ENCODE data around the gene AADACL3. TPM values are rescaled to one million over a fixed set of nuclear protein-coding genes. Genes with fewer than 3 reads are reported as not detected.
"Not testable (repeated sequence)": the region's sequence is repeated elsewhere in the genome, so short reads cannot be mapped to it uniquely, and the experiment has no call there.

The AADACL3 gene
- total RNA-seq, 2 experiments from 2014 or later = not detected

DNA sequence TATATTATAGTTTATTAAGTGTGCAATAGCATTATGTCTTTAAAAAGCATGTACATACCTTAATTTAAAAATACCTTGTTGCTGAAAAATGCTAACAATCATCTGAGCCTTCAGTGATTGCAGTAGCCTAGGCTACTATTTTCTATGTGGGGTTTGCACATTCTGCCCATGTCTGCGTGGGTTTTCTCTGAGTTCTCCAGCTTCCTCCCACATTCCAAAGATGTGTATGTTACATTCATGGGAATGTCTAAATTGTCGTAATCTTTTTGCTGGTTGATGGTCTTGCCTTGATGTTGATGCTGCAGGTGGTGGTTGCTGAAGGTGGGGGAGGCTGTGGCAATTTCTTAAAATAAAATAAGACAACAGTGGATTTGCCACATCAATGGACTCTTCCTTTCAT is 12.5 kb downstream of the AADACL3 start:
- H3K4me3 Mint-ChIP-seq = no peak overlapping the region
- DNase-seq = no peak
- no peaks in the 10 kb centered on the region for H3K36me3 Mint-ChIP-seq (ENCODE audit: low read depth)
- H3K27me3 Mint-ChIP-seq (ENCODE audit: low read depth) = peaks cover 43% of the 10 kb centered on the region
- H3K27ac Mint-ChIP-seq = no peak overlapping the region
- no peak for ATAC-seq
- no peaks in the 10 kb centered on the region for H3K9me3 Mint-ChIP-seq (ENCODE audit: insufficient read depth)
- CTCF ChIA-PET = no interaction called here
- POLR2A ChIA-PET = no interaction called here
- H3K4me1 Mint-ChIP-seq (ENCODE audit: low read depth) = no peaks in the 10 kb centered on the region

DNA sequence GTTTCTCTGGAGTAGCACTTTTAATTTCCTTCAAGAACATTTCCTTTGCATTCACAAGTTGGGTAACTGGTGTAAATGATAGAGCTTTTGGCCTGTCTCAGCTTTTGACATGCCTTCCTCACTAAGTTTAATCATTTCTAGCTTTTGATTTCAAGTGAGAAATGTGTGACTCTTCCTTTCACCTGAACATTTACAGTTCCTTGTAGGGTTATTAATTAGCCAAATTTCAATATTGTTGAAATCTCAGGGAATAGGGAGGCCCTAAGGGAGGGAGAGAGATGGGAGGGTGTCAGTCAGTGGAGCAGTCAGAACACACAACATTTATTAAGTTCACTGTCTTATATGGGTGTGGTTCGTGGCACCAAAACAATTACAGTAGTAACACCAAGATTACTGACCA is 14.2 kb downstream of the AADACL3 start:
- Mint-ChIP-seq H3K27me3 (ENCODE audit: low read depth) (peaks cover 51% of the 10 kb centered on the region), H3K9me3 (ENCODE audit: insufficient read depth) (no peaks in the 10 kb centered on the region), H3K4me1 (ENCODE audit: low read depth) (no peaks in the 10 kb centered on the region), H3K4me3 (no peak overlapping the region), H3K27ac (no peak overlapping the region), H3K36me3 (ENCODE audit: low read depth) (no peaks in the 10 kb centered on the region)
- CTCF ChIA-PET = no interaction called here
- ATAC-seq (no peak), DNase-seq (no peak)
- POLR2A ChIA-PET = no interaction called here

DNA sequence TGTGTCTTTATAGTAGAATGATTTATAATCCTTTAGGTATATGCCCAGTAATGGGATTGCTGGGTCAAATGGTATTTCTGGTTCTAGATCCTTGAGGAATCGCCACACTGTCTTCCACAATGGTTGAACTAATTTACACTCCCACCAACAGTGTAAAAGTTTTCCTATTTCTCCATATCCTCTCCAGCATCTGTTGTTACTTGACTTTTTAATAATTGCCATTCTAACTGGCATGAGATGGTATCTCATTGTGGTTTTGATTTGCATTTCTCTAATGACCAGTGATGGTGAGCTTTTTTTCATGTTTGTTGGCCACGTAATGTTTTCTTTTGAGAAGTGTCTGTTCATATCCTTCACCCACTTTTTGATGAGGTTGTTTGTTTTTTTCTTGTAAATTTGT is 15.2 kb downstream of the AADACL3 start:
- H3K9me3 Mint-ChIP-seq (ENCODE audit: insufficient read depth); H3K4me3 Mint-ChIP-seq; ATAC-seq; CTCF ChIA-PET; H3K36me3 Mint-ChIP-seq (ENCODE audit: low read depth); H3K4me1 Mint-ChIP-seq (ENCODE audit: low read depth); H3K27ac Mint-ChIP-seq; DNase-seq; POLR2A ChIA-PET: not testable (repeated sequence)
- peaks cover 54% of the 10 kb centered on the region for H3K27me3 Mint-ChIP-seq (ENCODE audit: low read depth)

DNA sequence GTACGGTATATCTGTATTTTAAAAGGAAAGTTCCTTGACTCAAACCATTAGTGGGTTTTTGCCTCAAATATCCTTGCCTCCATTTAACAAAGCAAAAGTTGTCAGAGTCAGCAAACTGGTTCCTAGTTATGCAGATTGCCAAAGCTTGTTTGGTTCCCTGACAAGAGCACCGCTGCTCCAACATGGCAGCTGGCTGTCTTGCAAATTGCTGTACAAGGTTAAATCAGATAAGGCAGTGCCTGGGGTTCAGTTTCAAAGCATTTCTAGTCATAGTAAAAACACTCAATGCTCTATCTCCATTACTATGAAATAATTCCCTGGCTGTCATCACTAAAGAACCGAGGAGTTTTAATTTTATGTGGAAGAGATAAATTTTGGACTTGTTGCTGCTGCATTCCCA is 18.7 kb downstream of the AADACL3 start:
- no peak for ATAC-seq
- Mint-ChIP-seq H3K36me3 (ENCODE audit: low read depth) (peaks cover 2% of the 10 kb centered on the region), H3K27ac (no peak overlapping the region), H3K9me3 (ENCODE audit: insufficient read depth) (no peaks in the 10 kb centered on the region), H3K27me3 (ENCODE audit: low read depth) (peaks cover 55% of the 10 kb centered on the region), H3K4me3 (no peak overlapping the region), H3K4me1 (ENCODE audit: low read depth) (no peaks in the 10 kb centered on the region)
- ChIA-PET POLR2A (no interaction called here), CTCF (no interaction called here)
- no peak for DNase-seq

DNA sequence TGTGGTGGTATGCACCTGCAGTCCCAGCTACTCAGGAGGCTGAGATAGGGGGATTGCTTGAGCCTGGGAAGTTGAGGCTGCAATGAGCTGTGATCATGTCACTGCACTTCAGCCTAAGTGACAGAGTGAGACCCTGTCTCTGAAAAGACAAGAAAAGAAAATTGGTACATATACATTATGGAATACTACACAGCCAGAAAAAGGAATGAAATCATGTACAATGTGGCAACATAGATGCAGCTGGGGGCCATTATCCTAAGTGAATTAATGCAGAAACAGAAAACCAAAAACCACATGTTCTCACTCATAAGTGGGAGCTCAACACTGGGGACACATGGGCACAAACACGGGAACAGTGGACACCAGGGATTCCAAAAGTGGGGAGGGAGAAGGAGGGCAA is 23.0 kb downstream of the AADACL3 start:
- peaks cover 30% of the 10 kb centered on the region for H3K27me3 Mint-ChIP-seq (ENCODE audit: low read depth)
- no peaks in the 10 kb centered on the region for H3K9me3 Mint-ChIP-seq (ENCODE audit: insufficient read depth)
- no peaks in the 10 kb centered on the region for H3K4me1 Mint-ChIP-seq (ENCODE audit: low read depth)
- H3K27ac Mint-ChIP-seq = no peak overlapping the region
- H3K36me3 Mint-ChIP-seq (ENCODE audit: low read depth) = peaks cover 2% of the 10 kb centered on the region
- ATAC-seq (no peak), DNase-seq (no peak)
- H3K4me3 Mint-ChIP-seq = no peak overlapping the region
- POLR2A ChIA-PET = no interaction called here
- CTCF ChIA-PET = no interaction called here

DNA sequence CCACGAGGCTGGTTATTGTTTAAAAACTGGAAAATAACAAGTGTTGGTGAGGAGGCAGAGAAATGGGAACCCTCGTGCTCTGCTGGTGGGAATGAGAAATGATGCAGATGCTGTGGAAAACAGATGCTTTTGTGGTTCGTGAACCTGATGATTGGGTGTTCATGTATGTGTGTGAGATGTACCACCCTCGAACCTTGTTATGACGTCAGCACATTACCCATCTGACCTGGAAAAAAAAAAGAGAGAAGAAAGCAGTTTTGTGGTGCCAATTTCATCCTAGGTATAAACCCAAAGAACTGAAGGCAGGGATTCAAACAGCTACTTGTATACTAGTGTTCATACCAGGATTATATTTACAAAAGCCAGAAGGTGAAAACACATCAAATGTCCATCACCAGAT is 23.7 kb downstream of the AADACL3 start:
- Mint-ChIP-seq H3K27ac (no peak overlapping the region), H3K4me3 (no peak overlapping the region), H3K9me3 (ENCODE audit: insufficient read depth) (no peaks in the 10 kb centered on the region), H3K27me3 (ENCODE audit: low read depth) (peaks cover 29% of the 10 kb centered on the region), H3K4me1 (ENCODE audit: low read depth) (no peaks in the 10 kb centered on the region), H3K36me3 (ENCODE audit: low read depth) (peaks cover 2% of the 10 kb centered on the region)
- CTCF ChIA-PET = no interaction called here
- POLR2A ChIA-PET = no interaction called here
- ATAC-seq = no peak
- DNase-seq = no peak

DNA sequence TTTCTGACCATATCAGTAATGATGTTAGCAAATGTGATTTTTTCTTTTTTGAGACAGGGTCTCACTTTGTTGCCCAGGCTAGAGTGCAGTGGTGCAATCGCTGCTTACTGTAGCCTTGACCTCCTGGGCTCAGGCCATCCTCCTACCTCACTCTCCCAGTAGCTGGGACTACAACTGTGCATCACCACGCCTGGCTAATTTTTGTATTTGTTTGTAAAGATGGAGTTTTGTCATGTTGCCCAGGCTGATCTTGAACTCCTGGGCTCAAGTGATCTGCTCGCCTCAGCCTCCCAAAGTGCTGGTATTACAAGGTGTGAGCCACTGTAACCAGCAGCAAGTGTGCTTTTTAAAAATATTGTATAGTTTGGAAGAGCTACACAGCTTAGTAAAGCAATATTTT is 26.0 kb downstream of the AADACL3 start:
- peaks cover 29% of the 10 kb centered on the region for H3K27me3 Mint-ChIP-seq (ENCODE audit: low read depth)
- POLR2A ChIA-PET = no interaction called here
- peaks cover 8% of the 10 kb centered on the region for H3K4me1 Mint-ChIP-seq (ENCODE audit: low read depth)
- H3K4me3 Mint-ChIP-seq = no peak overlapping the region
- no peaks in the 10 kb centered on the region for H3K9me3 Mint-ChIP-seq (ENCODE audit: insufficient read depth)
- DNase-seq (no peak), ATAC-seq (no peak)
- H3K27ac Mint-ChIP-seq = no peak overlapping the region
- CTCF ChIA-PET = no interaction called here
- no peaks in the 10 kb centered on the region for H3K36me3 Mint-ChIP-seq (ENCODE audit: low read depth)

DNA sequence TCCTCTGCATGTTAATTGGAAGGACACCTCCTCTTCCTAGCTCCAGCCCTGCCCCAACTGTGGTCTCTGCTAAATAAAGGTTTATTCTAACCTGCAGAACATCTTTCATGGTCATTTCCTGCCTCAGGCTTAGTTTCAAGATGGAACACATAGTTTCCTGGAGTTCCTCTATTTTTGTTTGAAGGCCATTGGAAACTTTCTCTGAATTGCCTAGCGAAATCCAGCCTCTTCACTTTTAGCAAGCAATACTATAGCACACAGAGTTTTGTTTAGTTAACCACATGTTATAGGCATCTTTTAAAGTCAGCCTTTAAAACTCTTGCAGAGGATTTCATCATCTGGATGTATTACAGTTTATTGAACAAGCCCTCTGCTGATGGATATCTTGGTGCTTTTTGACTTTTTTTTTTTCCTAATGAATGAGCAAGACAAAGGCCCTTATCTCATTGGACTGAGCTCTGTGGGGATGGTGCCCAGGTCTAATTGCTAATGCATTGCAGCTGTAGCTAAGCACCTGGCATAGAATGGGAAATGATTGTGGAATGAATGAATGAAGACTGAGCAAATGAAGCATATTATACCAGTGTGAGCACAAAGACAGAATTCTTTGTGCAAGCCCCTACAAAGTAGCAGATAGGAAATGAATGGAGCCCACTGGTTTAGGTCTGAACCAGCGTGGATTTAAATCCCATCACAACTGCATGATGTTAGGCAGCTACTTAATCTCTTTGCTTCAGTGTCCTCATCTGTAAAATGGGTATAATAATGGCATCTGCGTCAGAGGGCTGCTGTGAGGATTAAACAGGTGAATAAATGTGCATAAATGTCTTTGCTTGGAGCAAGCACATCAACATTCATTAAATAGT is 29.4 kb downstream of the AADACL3 start:
- peaks cover 8% of the 10 kb centered on the region for H3K4me1 Mint-ChIP-seq (ENCODE audit: low read depth)
- H3K27me3 Mint-ChIP-seq (ENCODE audit: low read depth) = peaks cover 28% of the 10 kb centered on the region
- H3K27ac Mint-ChIP-seq = no peak overlapping the region
- ChIA-PET CTCF (no interaction called here), POLR2A (no interaction called here)
- DNase-seq = no peak
- no peak overlapping the region for H3K4me3 Mint-ChIP-seq
- peaks cover 12% of the 10 kb centered on the region for H3K9me3 Mint-ChIP-seq (ENCODE audit: insufficient read depth)
- no peak for ATAC-seq
- H3K36me3 Mint-ChIP-seq (ENCODE audit: low read depth) = no peaks in the 10 kb centered on the region

DNA sequence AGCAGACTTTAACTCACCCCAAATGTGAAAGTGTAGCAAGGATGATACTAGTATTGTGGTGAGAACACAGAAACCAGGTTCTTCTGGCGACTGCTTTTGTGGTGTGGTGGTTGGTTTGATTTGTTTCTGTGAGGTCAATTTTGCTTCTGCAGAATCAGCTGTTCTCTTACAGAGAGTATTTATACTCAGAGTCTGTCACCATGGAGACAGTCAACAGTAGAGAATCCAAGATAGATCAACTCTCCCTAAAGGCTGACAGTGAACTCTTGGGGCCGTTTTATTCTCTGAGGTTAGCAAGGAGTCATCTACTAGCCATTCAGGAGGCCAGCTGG is 30.0 kb downstream of the AADACL3 start, which contains the start of gene CFAP107:
CFAP107 (plus strand) TSS at position 209 of the 332 bp plus-strand sequence. CDS start 231 bp downstream, outside the sequence.
- ChIA-PET CTCF (no interaction called here), POLR2A (no interaction called here)
- Mint-ChIP-seq H3K27ac (no peak within 1 kb of the TSS), H3K4me3 (no peak within 1 kb of the TSS), H3K27me3 (ENCODE audit: low read depth) (peaks cover 31% of the 10 kb centered on the region), H3K36me3 (ENCODE audit: low read depth) (no peaks in the 10 kb centered on the region), H3K9me3 (ENCODE audit: insufficient read depth) (peaks cover 12% of the 10 kb centered on the region), H3K4me1 (ENCODE audit: low read depth) (peaks cover 8% of the 10 kb centered on the region)
- ATAC-seq (peak; percentile 58), DNase-seq (peak; percentile 29)

DNA sequence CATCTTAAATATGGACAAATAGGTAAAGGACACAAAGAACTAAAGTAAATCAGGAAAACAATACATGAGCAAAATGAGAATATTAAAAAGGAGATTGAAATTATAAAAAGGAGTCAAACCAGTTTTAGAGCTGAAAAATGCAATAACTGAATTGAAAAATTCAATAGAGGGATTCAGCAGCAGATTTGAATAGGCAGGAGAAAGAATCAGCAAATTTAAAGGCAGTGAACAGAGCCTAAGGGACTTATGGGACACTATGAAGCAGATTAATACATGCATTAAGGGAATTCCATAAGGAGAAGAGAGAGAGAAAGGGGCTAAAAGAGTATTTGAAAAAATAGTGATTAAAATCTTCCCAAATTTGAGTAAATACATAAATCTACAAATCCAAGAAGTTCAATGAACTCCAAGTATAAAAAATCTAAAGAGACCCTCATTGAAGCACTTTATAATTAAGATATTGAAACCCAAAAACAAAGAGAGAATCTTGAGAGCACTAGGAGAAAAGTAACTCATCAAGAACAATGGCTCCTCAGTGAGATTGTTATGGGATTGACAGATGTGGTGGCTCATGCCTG is 33.0 kb downstream of the AADACL3 start:
- peaks cover 33% of the 10 kb centered on the region for H3K27me3 Mint-ChIP-seq (ENCODE audit: low read depth)

DNA sequence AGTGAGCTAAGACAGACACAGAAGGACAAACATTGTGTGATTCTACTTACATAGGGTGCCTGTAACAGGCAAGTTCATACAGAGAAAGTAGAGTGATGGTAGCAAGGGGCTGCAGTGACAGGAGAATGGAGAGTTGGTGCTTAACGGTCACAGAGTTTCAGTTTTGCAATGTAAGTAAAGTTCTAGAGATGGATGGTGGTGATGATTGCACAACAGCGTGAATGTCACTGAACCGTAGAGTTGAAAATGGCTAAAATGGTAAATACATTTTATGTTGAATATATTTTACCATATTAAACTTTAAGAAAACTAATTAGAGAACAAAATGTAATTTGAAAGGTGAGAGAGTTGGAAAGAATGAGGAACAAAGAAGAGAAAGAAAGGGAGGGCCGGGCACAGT is 38.8 kb downstream of the AADACL3 start:
- ChIA-PET POLR2A (no interaction called here), CTCF (no interaction called here)
- peaks cover 26% of the 10 kb centered on the region for H3K27me3 Mint-ChIP-seq (ENCODE audit: low read depth)
- no peak overlapping the region for H3K4me3 Mint-ChIP-seq
- no peaks in the 10 kb centered on the region for H3K4me1 Mint-ChIP-seq (ENCODE audit: low read depth)
- no peak for ATAC-seq
- H3K36me3 Mint-ChIP-seq (ENCODE audit: low read depth) = no peaks in the 10 kb centered on the region
- no peaks in the 10 kb centered on the region for H3K9me3 Mint-ChIP-seq (ENCODE audit: insufficient read depth)
- no peak for DNase-seq
- H3K27ac Mint-ChIP-seq = no peak overlapping the region

More for the DNA sequence above, 33.0 kb downstream of the AADACL3 start:
- ATAC-seq = no peak
- H3K4me1 Mint-ChIP-seq (ENCODE audit: low read depth) = peaks cover 8% of the 10 kb centered on the region
- H3K4me3 Mint-ChIP-seq = no peak overlapping the region
- H3K36me3 Mint-ChIP-seq (ENCODE audit: low read depth) = no peaks in the 10 kb centered on the region
- CTCF ChIA-PET = no interaction called here
- DNase-seq = no peak
- H3K27ac Mint-ChIP-seq = no peak overlapping the region
- POLR2A ChIA-PET = no interaction called here
- H3K9me3 Mint-ChIP-seq (ENCODE audit: insufficient read depth) = peaks cover 12% of the 10 kb centered on the region

DNA sequence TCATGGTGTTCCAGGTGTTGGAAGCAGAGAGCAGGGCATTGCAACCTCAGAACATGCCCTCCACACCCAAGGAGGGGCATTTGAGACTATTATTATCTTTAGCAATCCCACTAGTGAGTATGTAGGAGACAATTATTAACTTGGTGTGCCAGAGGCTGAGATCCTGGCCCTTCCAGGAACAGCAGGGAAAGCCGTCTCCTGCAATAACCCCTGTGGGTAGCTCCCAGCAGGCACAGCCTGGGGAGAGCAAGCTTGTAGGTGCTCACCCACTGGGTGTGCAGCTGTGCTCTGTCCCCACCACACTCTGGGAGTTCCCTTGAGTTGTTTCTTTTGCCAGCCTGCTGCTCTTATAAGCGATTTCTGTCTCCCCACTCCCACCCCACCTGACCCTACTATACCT is 40.4 kb downstream of the AADACL3 start:
- Mint-ChIP-seq H3K4me3 (no peak overlapping the region), H3K36me3 (ENCODE audit: low read depth) (no peaks in the 10 kb centered on the region), H3K9me3 (ENCODE audit: insufficient read depth) (no peaks in the 10 kb centered on the region), H3K27ac (no peak overlapping the region), H3K27me3 (ENCODE audit: low read depth) (peaks cover 21% of the 10 kb centered on the region), H3K4me1 (ENCODE audit: low read depth) (no peaks in the 10 kb centered on the region)
- ChIA-PET CTCF (no interaction called here), POLR2A (no interaction called here)
- ATAC-seq (no peak), DNase-seq (no peak)
